Adrenal gland (tissue), 12 donors: ENCODE measurements around the gene C11orf87. TPM values are rescaled to one million over a fixed set of nuclear protein-coding genes. Genes with fewer than 3 reads are reported as not detected.

ENCODE experiments used
- DNase-seq, 7 donors: peaks; one replicate each; pipeline ENCODE4 v3.0.0-alpha.2; 2019 to 2020
- H3K27ac ChIP-seq, 5 donors: fragments of 200-600 bp; sonication (generic) in 4 of 5; 1 replicate in 3 of 5; 2 replicates in 2 of 5; pipeline versions ENCODE4 v1.5.1 to v1.8.0; 2016 to 2020; ENCODE audit warnings: mild to moderate bottlenecking in 1 of 5
- H3K27me3 ChIP-seq: fragments of 200-600 bp; 2 replicates; pipeline ENCODE4 v1.8.0; 2021
- H3K36me3 ChIP-seq, 2 donors: fragments of 200-600 bp; replicated peaks in 1 of 2; 1 replicate in 1 of 2; 2 replicates in 1 of 2; pipeline versions ENCODE4 v1.5.1 to v1.8.0; 2018 to 2022
- H3K4me1 ChIP-seq, 2 donors: fragments of 200-600 bp; replicated peaks in 1 of 2; 1 replicate in 1 of 2; 2 replicates in 1 of 2; pipeline versions ENCODE4 v1.5.1 to v1.8.0; 2018 to 2021
- H3K4me3 ChIP-seq, 4 donors: fragments of 200-600 bp; sonication (generic) in 3 of 4; one replicate each; pipeline ENCODE4 v1.5.1; 2016 to 2018
- H3K9me3 ChIP-seq, 3 donors: fragments of 200-600 bp; sonication (generic) in 1 of 3; replicated peaks in 1 of 3; 1 replicate in 2 of 3; 2 replicates in 1 of 3; pipeline versions ENCODE4 v1.5.1 to v1.8.0; 2016 to 2021
- POLR2A ChIP-seq, 2 donors: fragments of 450-650 bp; IDR thresholded peaks; one replicate each; pipeline ENCODE4 v1.6.1; 2017; ENCODE audit warnings: antibody characterized with exemption in 2 of 2, mild to moderate bottlenecking in 2 of 2, moderate library complexity in 1 of 2
- WGBS, 4 donors: extraction: QIAGEN DNeasy Blood & Tissue Kit in 2 of 4; methylation state at CpG; one replicate each; pipeline versions ENCODE4 v1.1.5 to v1.1.7; 2013 to 2017; 5-methylcytosine and 5-hydroxymethylcytosine counted together
- intact Hi-C, 2 donors: fragments of 100-400 bp; cut with DNase I; formaldehyde crosslinking; loops; one replicate each; pipeline versions ENCODE4 v1.14.1 to v1.15.0; 2022 to 2023
- polyA plus RNA-seq, 3 donors: library from polyadenylated mRNA; stranded (reverse); fragments of 200-250 nt in 2 of 3; fragments of 350-450 nt in 1 of 3; fragmentation: Illumina TruSeq in 1 of 3; extraction: RNeasy Lipid Tissue Mini Kit (QIAGEN cat#74804) in 1 of 3; gene quantifications; one replicate each; pipeline ENCODE4 v1.2.3, GENCODE V29; 2013 to 2014
- total RNA-seq, 9 donors: library from RNA; depleted of rRNA in 4 of 9; stranded (reverse); fragments of >200 nt in 4 of 9; fragments of 120-200 nt in 1 of 9; fragmentation: NEBNext Ultra II Directional in 1 of 9; extraction: Animal tissue kit (Norgen Biotek cat#: 25700) in 1 of 9; gene quantifications; one replicate each; pipeline versions ENCODE4 v1.1.0 to v1.2.4, GENCODE V29; 2013 to 2023
- TF ChIP-seq, protein P1 (sequence below), 6 experiments: fragments of 450-650 bp in 4 of 6; fragments of 200-600 bp in 2 of 6; sonication (generic) in 1 of 6; IDR thresholded peaks; 1 replicate in 5 of 6; 2 replicates in 1 of 6; pipeline versions ENCODE4 v1.5.1 to v1.8.0; 2016 to 2021; ENCODE audit warnings: antibody characterized with exemption in 6 of 6, mild to moderate bottlenecking in 2 of 6, moderate library complexity in 1 of 6
- donor health status: healthy with polysubstance abuse.
- donor health status: Bipolar disorder and iron deficiency.
- donor health status: DM: yes; HTN: yes; CAD: no.
- donor health status: DM: no; HTN: no; CAD: no.
- donor health status: DM: no; HTN: no; CAD: no.
- donor health status: DM: yes; HTN: yes; CAD: no.

The C11orf87 gene
- total and polyA plus RNA-seq, 12 donors, result 0.07 to 0.37 (median 0.16) TPM; not detected in 3

DNA sequence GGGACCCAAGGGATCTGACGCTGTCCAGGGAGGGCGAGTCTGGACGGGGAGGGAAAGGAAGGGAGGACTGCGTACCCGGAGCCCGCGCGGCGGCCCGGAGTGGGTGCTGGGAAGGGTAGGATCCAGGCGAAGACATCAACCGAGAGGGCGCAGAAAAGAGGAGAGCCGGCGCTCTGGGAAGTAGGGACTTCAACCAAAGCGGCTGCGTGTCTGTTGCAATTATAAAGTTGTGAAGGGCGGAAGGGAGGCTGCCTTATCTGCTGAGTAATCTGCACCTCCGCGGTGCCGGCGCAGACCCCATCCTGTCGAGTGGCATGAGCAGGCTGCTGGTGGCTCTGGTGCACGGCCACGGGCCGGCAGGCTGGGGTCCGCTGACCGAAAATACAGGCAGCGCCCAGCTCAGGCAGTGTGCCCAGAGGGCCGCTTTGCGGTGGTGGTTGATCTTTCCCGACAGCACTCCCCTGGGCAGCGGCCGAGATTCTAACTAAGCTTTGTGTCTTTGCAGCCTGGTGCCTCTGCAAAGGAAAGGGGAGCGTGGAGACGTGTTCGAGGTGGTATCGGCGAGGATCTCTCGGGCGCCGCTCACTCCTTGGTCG is 978 bp downstream of the C11orf87 start:
- H3K4me1 ChIP-seq, result peaks cover 6 to 11% of the 10 kb centered on the region in 2 donors
- H3K36me3 ChIP-seq, result no peaks in the 10 kb centered on the region
- H3K9me3 ChIP-seq, result no peaks in the 10 kb centered on the region
- H3K27me3 ChIP-seq, result peaks cover 26% of the 10 kb centered on the region
- H3K27ac ChIP-seq, result no peak overlapping the region
- intact Hi-C loops, result no loop called here
- TF ChIP-seq, protein P1, sequence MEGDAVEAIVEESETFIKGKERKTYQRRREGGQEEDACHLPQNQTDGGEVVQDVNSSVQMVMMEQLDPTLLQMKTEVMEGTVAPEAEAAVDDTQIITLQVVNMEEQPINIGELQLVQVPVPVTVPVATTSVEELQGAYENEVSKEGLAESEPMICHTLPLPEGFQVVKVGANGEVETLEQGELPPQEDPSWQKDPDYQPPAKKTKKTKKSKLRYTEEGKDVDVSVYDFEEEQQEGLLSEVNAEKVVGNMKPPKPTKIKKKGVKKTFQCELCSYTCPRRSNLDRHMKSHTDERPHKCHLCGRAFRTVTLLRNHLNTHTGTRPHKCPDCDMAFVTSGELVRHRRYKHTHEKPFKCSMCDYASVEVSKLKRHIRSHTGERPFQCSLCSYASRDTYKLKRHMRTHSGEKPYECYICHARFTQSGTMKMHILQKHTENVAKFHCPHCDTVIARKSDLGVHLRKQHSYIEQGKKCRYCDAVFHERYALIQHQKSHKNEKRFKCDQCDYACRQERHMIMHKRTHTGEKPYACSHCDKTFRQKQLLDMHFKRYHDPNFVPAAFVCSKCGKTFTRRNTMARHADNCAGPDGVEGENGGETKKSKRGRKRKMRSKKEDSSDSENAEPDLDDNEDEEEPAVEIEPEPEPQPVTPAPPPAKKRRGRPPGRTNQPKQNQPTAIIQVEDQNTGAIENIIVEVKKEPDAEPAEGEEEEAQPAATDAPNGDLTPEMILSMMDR (IDR thresholded peaks at IDR 0.05), result no peak
- TF ChIP-seq POLR2A (IDR thresholded peaks at IDR 0.05), result no peak
- DNase-seq, result peak in 2 of 7 donors; percentile 1 to 13
- 1 to 2% (median 1%) methylated on average over 11 to 43 of the region's 43 CpGs for WGBS, 4 donors
- peak overlapping the region in 1 of 4 donors; percentile 38 for H3K4me3 ChIP-seq

DNA sequence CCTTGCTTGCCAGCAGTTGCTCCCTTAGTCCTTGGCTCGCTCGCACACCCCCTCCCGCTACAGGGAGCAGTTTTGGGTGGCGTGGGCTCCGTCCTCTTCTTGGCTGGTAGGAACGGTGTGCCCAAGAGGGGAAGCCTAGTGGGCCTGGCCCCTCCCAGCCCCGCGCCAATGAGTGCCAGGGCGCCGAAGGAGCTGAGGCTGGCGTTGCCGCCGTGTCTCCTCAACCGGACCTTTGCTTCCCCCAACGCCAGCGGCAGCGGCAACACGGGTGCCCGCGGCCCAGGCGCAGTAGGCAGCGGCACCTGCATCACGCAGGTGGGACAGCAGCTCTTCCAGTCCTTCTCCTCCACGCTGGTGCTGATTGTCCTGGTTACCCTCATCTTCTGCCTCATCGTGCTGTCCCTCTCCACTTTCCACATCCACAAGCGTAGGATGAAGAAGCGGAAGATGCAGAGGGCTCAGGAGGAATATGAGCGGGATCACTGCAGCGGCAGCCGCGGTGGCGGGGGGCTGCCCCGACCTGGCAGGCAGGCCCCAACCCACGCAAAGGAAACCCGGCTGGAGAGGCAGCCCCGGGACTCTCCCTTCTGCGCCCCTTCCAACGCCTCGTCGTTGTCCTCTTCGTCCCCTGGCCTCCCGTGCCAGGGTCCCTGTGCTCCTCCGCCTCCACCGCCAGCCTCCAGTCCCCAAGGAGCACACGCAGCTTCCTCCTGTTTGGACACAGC is 1.6 kb downstream of the C11orf87 start:
- DNase-seq, result no peak
- Histone ChIP-seq H3K9me3 (no peaks in the 10 kb centered on the region), H3K4me3 (peak overlapping the region in 1 of 4 donors; percentile 38), H3K36me3 (no peaks in the 10 kb centered on the region), H3K4me1 (peaks cover 6 to 11% of the 10 kb centered on the region in 2 donors), H3K27me3 (peaks cover 26% of the 10 kb centered on the region), H3K27ac (no peak overlapping the region)
- TF ChIP-seq, protein P1 (IDR thresholded peaks at IDR 0.05), result no peak
- no peak for TF ChIP-seq POLR2A (IDR thresholded peaks at IDR 0.05)
- intact Hi-C loops, result no loop called here
- 16 to 33% (median 28%) methylated on average over 29 to 45 of the region's 45 CpGs for WGBS, 4 donors

DNA sequence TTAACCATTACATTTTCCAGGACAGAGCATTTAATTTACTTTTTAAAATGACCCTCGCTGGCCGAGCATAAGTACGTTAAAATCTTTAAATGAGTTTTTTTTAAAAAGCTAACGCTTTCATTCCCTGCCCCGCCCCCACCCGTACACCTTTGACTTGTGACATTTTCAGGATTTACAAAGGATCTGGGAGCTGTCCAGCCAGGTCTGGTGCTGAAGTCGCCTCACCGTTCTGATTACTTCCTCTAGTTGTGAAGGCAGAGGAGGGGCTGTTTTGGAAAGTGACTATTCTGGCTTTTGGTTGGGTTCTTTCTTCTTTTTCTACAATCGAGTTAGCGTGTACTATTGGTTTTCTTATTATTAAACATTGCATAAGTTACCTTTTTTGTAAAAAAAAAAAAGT is 2.9 kb downstream of the C11orf87 start:
- no peak overlapping the region for H3K4me3 ChIP-seq
- H3K9me3 ChIP-seq, result no peaks in the 10 kb centered on the region
- no peak for TF ChIP-seq POLR2A (IDR thresholded peaks at IDR 0.05)
- TF ChIP-seq, protein P1 (IDR thresholded peaks at IDR 0.05), result no peak
- peak in 1 of 7 donors; percentile 2 for DNase-seq
- intact Hi-C loops, result no loop called here
- 23 to 31% (median 25%) methylated on average over 10 of the region's 10 CpGs for WGBS, 4 donors
- H3K27me3 ChIP-seq, result peaks cover 26% of the 10 kb centered on the region
- peaks cover 6 to 11% of the 10 kb centered on the region in 2 donors for H3K4me1 ChIP-seq
- no peak overlapping the region for H3K27ac ChIP-seq
- H3K36me3 ChIP-seq, result no peaks in the 10 kb centered on the region

DNA sequence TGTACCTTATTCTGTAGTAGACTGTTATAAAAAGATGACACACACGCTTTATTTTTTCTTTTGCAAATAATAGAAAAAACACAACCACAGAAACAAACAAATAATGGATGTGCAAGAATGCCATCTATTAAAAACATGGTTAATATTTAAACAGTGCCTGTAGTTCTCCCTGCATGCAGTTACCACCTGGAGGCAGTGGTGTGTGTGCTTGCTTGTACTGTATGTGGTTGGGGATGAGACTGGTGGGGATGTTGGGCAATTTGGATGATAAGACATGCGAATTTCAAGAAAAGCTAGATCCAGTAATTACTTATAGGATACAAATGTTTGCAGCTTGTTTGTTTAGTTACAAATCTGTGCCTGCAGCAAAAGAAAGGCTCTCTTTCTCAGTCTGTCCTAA is 3.6 kb downstream of the C11orf87 start:
- no peak for DNase-seq
- peaks cover 6 to 11% of the 10 kb centered on the region in 2 donors for H3K4me1 ChIP-seq
- H3K4me3 ChIP-seq, result no peak overlapping the region
- H3K27ac ChIP-seq, result no peak overlapping the region
- peaks cover 29% of the 10 kb centered on the region for H3K27me3 ChIP-seq
- no peaks in the 10 kb centered on the region for H3K9me3 ChIP-seq
- H3K36me3 ChIP-seq, result no peaks in the 10 kb centered on the region
- TF ChIP-seq POLR2A (IDR thresholded peaks at IDR 0.05), result no peak
- 55 to 71% (median 67%) methylated on average over 2 of the region's 2 CpGs for WGBS, 4 donors
- intact Hi-C loops, result no loop called here
